Measurements from ENCODE around the gene MRM2. TPM values are rescaled to one million over a fixed set of nuclear protein-coding genes. Genes with fewer than 3 reads are reported as not detected.

The MRM2 gene
- total and polyA plus RNA-seq, 4 donors, result 9.7 to 14.9 (median 11.8) TPM

DNA sequence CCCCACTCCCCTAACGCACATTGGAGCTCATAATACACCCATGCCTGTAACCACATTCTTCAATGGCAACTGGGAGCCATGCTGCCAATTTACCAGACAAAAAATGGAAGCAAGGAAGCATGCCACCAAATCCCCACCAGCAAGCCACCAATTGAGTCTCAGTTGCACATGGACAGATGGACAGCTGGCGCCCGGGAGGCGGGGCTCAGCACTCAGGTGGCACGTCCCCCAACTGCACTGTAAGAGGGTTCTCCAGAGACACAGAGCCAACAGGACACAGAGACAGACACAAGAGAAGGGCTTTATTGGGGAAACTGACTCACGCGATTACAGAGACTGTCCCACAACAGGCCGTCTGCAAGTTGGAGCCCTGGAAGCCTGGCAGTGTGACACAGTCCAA, 11.8 kb downstream of the MRM2 start:
- no peaks in the 10 kb centered on the region for H3K27me3 ChIP-seq (ENCODE audit: control insufficient read depth in 4 of 4, insufficient read depth in 4 of 4, low read length in 3 of 4)
- peaks cover 0 to 17% (median 16%) of the 10 kb centered on the region in 4 donors for H3K4me1 ChIP-seq (ENCODE audit: control insufficient read depth in 4 of 4, insufficient read depth in 4 of 4, low read length in 3 of 4)
- no peak overlapping the region for H3K9ac ChIP-seq (ENCODE audit: low read depth in 1 of 2, low read length in 2 of 2)
- WGBS, result 95% methylated on average over 8 of the region's 8 CpGs
- H3K36me3 ChIP-seq (ENCODE audit: control insufficient read depth in 4 of 4, insufficient read depth in 3 of 4, low read depth in 1 of 4, low read length in 3 of 4), result peaks cover 2 to 35% (median 16%) of the 10 kb centered on the region in 4 donors
- no peak overlapping the region for H3K27ac ChIP-seq (ENCODE audit: low read depth in 1 of 2, low read length in 2 of 2)
- H3K4me3 ChIP-seq (ENCODE audit: low read depth in 1 of 3, low read length in 3 of 3), result no peak overlapping the region
- H3K9me3 ChIP-seq (ENCODE audit: control insufficient read depth in 4 of 4, low read length in 3 of 4), result no peaks in the 10 kb centered on the region
- DNase-seq (ENCODE audit: low spot score), result no peak
- TF ChIP-seq SP1 (IDR thresholded peaks at IDR 0.05) (no peak), FOXA2 (IDR thresholded peaks at IDR 0.05) (no peak), YY1 (IDR thresholded peaks at IDR 0.05) (no peak), HNF4A (conservative IDR thresholded peaks at IDR 0.05) (no peak)
- TF ChIP-seq, protein P1, sequence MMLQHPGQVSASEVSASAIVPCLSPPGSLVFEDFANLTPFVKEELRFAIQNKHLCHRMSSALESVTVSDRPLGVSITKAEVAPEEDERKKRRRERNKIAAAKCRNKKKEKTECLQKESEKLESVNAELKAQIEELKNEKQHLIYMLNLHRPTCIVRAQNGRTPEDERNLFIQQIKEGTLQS (IDR thresholded peaks at IDR 0.05), result no peak
- TF ChIP-seq, protein P2, sequence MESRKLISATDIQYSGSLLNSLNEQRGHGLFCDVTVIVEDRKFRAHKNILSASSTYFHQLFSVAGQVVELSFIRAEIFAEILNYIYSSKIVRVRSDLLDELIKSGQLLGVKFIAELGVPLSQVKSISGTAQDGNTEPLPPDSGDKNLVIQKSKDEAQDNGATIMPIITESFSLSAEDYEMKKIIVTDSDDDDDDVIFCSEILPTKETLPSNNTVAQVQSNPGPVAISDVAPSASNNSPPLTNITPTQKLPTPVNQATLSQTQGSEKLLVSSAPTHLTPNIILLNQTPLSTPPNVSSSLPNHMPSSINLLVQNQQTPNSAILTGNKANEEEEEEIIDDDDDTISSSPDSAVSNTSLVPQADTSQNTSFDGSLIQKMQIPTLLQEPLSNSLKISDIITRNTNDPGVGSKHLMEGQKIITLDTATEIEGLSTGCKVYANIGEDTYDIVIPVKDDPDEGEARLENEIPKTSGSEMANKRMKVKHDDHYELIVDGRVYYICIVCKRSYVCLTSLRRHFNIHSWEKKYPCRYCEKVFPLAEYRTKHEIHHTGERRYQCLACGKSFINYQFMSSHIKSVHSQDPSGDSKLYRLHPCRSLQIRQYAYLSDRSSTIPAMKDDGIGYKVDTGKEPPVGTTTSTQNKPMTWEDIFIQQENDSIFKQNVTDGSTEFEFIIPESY (IDR thresholded peaks at IDR 0.05), result no peak

DNA sequence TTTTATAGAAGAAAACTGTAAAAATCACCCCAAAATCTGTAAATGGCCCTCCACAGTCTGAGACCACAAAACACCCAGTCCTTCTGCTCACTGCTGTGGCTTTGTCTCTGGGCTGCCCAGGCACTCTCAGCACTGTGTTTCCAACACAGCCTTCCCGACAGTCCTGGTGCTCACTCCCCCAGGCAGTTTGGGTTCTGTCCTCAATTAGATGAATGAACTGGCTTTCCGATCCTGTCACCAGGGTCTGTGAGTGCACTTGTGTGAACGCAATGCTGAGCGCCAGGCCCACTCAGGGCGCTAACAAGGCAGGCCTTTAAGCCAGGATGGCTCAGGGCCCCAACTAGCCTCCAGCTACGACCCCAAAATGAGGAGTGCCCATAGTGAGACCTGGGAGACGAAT, 12.5 kb downstream of the MRM2 start:
- DNase-seq (ENCODE audit: low spot score), result no peak
- peaks cover 0 to 17% (median 16%) of the 10 kb centered on the region in 4 donors for H3K4me1 ChIP-seq (ENCODE audit: control insufficient read depth in 4 of 4, insufficient read depth in 4 of 4, low read length in 3 of 4)
- H3K9ac ChIP-seq (ENCODE audit: low read depth in 1 of 2, low read length in 2 of 2), result no peak overlapping the region
- H3K27me3 ChIP-seq (ENCODE audit: control insufficient read depth in 4 of 4, insufficient read depth in 4 of 4, low read length in 3 of 4), result no peaks in the 10 kb centered on the region
- no peak overlapping the region for H3K27ac ChIP-seq (ENCODE audit: low read depth in 1 of 2, low read length in 2 of 2)
- 96% methylated on average over 7 of the region's 7 CpGs for WGBS
- H3K9me3 ChIP-seq (ENCODE audit: control insufficient read depth in 4 of 4, low read length in 3 of 4), result no peaks in the 10 kb centered on the region
- no peak for TF ChIP-seq HNF4G (IDR thresholded peaks at IDR 0.05)
- no peak for TF ChIP-seq JUND (IDR thresholded peaks at IDR 0.05)
- TF ChIP-seq RAD21 (IDR thresholded peaks at IDR 0.05), result no peak
- TF ChIP-seq NR2F2 (IDR thresholded peaks at IDR 0.05), result no peak
- TF ChIP-seq EGR1 (IDR thresholded peaks at IDR 0.05; ENCODE audit: low read depth in 2 of 2), result no peak
- TF ChIP-seq FOXA2 (IDR thresholded peaks at IDR 0.05), result no peak
- TF ChIP-seq SP1 (IDR thresholded peaks at IDR 0.05), result no peak
- no peak for TF ChIP-seq FOXA1 (IDR thresholded peaks at IDR 0.05)
- TF ChIP-seq, protein P1 (IDR thresholded peaks at IDR 0.05), result no peak
- TF ChIP-seq HNF4A (conservative IDR thresholded peaks at IDR 0.05), result no peak
- no peak overlapping the region for H3K4me3 ChIP-seq (ENCODE audit: low read depth in 1 of 3, low read length in 3 of 3)
- H3K36me3 ChIP-seq (ENCODE audit: control insufficient read depth in 4 of 4, insufficient read depth in 3 of 4, low read depth in 1 of 4, low read length in 3 of 4), result peaks cover 2 to 30% (median 9%) of the 10 kb centered on the region in 4 donors

DNA sequence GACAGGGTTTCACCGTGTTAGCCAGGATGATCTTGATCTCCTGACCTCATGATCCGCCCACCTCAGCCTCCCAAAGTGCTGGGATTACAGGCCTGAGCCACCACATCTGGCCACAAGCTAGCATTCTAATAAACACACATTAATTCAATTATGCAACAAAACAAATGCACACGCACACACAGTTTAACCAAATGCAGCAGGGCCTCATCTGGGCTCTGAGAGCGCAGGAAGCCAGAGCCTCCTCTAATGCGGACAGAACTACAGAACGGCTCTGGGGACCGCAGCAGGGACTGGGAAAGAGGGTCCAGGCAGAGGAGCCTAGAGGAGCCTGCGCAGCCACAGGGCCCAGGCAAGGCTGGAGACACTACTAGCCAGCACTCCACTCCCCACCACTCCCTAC, 13.1 kb downstream of the MRM2 start:
- no peaks in the 10 kb centered on the region for H3K9me3 ChIP-seq (ENCODE audit: control insufficient read depth in 4 of 4, low read length in 3 of 4)
- no peak overlapping the region for H3K4me3 ChIP-seq (ENCODE audit: low read depth in 1 of 3, low read length in 3 of 3)
- no peak for DNase-seq (ENCODE audit: low spot score)
- peaks cover 0 to 17% (median 16%) of the 10 kb centered on the region in 4 donors for H3K4me1 ChIP-seq (ENCODE audit: control insufficient read depth in 4 of 4, insufficient read depth in 4 of 4, low read length in 3 of 4)
- no peak overlapping the region for H3K9ac ChIP-seq (ENCODE audit: low read depth in 1 of 2, low read length in 2 of 2)
- no peak overlapping the region for H3K27ac ChIP-seq (ENCODE audit: low read depth in 1 of 2, low read length in 2 of 2)
- H3K36me3 ChIP-seq (ENCODE audit: control insufficient read depth in 4 of 4, insufficient read depth in 3 of 4, low read depth in 1 of 4, low read length in 3 of 4), result peaks cover 2 to 33% (median 7%) of the 10 kb centered on the region in 4 donors
- 89% methylated on average over 8 of the region's 8 CpGs for WGBS
- H3K27me3 ChIP-seq (ENCODE audit: control insufficient read depth in 4 of 4, insufficient read depth in 4 of 4, low read length in 3 of 4), result no peaks in the 10 kb centered on the region
- TF ChIP-seq NR2F2 (IDR thresholded peaks at IDR 0.05), result no peak
- TF ChIP-seq, protein P2 (IDR thresholded peaks at IDR 0.05), result no peak
- no peak for TF ChIP-seq JUND (IDR thresholded peaks at IDR 0.05)
- TF ChIP-seq, protein P3, sequence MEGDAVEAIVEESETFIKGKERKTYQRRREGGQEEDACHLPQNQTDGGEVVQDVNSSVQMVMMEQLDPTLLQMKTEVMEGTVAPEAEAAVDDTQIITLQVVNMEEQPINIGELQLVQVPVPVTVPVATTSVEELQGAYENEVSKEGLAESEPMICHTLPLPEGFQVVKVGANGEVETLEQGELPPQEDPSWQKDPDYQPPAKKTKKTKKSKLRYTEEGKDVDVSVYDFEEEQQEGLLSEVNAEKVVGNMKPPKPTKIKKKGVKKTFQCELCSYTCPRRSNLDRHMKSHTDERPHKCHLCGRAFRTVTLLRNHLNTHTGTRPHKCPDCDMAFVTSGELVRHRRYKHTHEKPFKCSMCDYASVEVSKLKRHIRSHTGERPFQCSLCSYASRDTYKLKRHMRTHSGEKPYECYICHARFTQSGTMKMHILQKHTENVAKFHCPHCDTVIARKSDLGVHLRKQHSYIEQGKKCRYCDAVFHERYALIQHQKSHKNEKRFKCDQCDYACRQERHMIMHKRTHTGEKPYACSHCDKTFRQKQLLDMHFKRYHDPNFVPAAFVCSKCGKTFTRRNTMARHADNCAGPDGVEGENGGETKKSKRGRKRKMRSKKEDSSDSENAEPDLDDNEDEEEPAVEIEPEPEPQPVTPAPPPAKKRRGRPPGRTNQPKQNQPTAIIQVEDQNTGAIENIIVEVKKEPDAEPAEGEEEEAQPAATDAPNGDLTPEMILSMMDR (IDR thresholded peaks at IDR 0.05; ENCODE audit: low read depth, low read length, missing input control), result no peak
